H1 (cell line): ENCODE measurements around the gene ANP32B. TPM values are rescaled to one million over a fixed set of nuclear protein-coding genes. Genes with fewer than 3 reads are reported as not detected.

ENCODE experiments used
- CTCF ChIP-seq, 3 experiments: IDR thresholded peaks; 1 replicate in 2 of 3; 2 replicates in 1 of 3; pipeline versions ENCODE4 v1.5.1 to v1.6.1; 2011; ENCODE audit warnings: low read length in 3 of 3, mild to moderate bottlenecking in 3 of 3, inconsistent platforms in 2 of 3, low read depth in 1 of 3, moderate library complexity in 1 of 3; ENCODE audit not compliant: insufficient read depth in 1 of 3; ENCODE audit errors: control extremely low read depth in 1 of 3
- RAD21 ChIP-seq, 2 experiments: IDR thresholded peaks in 1 of 2; conservative IDR thresholded peaks in 1 of 2; 2 replicates each; pipeline ENCODE4 v1.6.1; 2011; ENCODE audit warnings: low read depth in 2 of 2, low read length in 2 of 2, improper control_type of control experiment in 1 of 2, inconsistent platforms in 1 of 2, mild to moderate bottlenecking in 1 of 2, moderate library complexity in 1 of 2
- polyA plus RNA-seq, 7 experiments: library from polyadenylated mRNA; depleted of rRNA in 3 of 7; stranded (reverse) in 5 of 7; unstranded in 2 of 7; fragments of >200 nt in 5 of 7; fragments of 200-250 nt in 2 of 7; gene quantifications; 1 replicate in 5 of 7; 2 replicates in 1 of 7; 4 replicates in 1 of 7; pipeline versions ENCODE4 v1.2.1 to v1.2.3, GENCODE V29; 2011 to 2013; ENCODE audit warnings: missing spikeins in 2 of 7, mixed read lengths in 2 of 7
- total RNA-seq: library from RNA; stranded (reverse); fragmentation: NEBNext Ultra II Directional; extraction: Animal tissue kit (Norgen Biotek cat#: 25700); gene quantifications from 2 replicates; pipeline ENCODE4 v1.2.1, GENCODE V29; 2021

The ANP32B gene
- total and polyA plus RNA-seq, 2 of the 8 experiments (the other 6 are each of a cell fraction or from before 2014, with no cell fraction given), result 7.6 to 88.1 TPM

DNA sequence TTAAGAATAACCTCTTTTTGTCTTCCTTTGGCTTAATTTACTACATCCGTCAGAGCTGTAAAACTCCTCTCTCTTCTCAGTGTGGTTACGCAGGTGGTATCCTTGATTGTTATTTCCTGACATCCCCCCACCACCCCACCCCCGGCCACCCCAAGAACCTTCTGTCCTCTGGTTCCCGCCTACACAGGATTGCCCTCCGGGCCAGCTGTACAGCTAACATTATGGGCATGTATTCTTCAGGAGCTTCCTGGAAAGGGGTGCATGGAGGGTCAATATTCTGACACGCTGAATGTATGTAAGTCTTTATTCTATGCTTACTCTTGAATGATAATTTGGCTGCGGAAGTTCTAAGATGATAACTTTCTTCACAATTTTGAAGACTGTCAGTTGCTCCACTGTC, 13.0 kb upstream of the ANP32B start (continued):
- TF ChIP-seq CTCF (IDR thresholded peaks at IDR 0.05; ENCODE audit: control extremely low read depth in 1 of 3, insufficient read depth in 1 of 3, low read depth in 1 of 3, low read length in 3 of 3) (no peak), RAD21 (IDR thresholded peaks at IDR 0.05 in 1 of 2, conservative IDR thresholded peaks at IDR 0.05 in 1 of 2; ENCODE audit: low read depth in 2 of 2, low read length in 2 of 2) (no peak)
